Measurements from ENCODE around the gene FAH. TPM values are rescaled to one million over a fixed set of nuclear protein-coding genes. Genes with fewer than 3 reads are reported as not detected.

Gene FAH
- total RNA-seq, 1 experiment from 2014 or later, result 38.0 TPM

DNA sequence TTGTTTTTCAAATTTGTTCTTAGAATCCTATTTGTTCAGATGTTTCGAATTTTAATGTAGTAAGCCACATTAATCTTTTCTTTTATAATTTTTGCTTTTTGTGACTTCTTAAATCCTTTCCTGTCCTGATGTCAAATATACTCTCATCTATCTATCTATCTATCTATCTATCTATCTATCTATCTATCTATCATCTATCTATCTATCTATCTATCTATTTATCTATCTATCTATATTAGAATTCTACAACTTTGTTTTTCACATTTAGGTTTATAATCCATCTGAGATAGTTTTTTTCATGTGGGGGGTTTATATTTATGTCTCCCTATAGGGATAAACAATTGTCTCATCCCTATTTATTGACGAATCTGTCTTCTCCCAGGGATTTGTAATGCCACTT, 67.2 kb downstream of the FAH start:
- ATAC-seq (no peak), DNase-seq (ENCODE audit: low read depth, low spot score) (no peak)
- intact Hi-C loops (cut with micrococcal nuclease; ENCODE audit: unreplicated experiment), result no loop called here
- ChIA-PET POLR2A (no interaction called here), CTCF (no interaction called here)
- in situ Hi-C loops (cut with HindIII; ENCODE audit: low pct_unique_long_range_greater_than_20kb, low sequenced_read_pairs), result no loop called here
- TF ChIP-seq REST (IDR thresholded peaks at IDR 0.05; ENCODE audit: insufficient read depth in 1 of 2, low read depth in 2 of 2, low read length in 1 of 2) (no peak), POLR2AphosphoS5 (IDR thresholded peaks at IDR 0.05; ENCODE audit: low read depth, low read length) (no peak), SIN3A (IDR thresholded peaks at IDR 0.05; ENCODE audit: borderline replicate concordance, insufficient read depth, low read depth, low read length) (no peak), TCF7L2 (IDR thresholded peaks at IDR 0.05; ENCODE audit: low read depth, low read length) (no peak)
- TF ChIP-seq, protein P1, sequence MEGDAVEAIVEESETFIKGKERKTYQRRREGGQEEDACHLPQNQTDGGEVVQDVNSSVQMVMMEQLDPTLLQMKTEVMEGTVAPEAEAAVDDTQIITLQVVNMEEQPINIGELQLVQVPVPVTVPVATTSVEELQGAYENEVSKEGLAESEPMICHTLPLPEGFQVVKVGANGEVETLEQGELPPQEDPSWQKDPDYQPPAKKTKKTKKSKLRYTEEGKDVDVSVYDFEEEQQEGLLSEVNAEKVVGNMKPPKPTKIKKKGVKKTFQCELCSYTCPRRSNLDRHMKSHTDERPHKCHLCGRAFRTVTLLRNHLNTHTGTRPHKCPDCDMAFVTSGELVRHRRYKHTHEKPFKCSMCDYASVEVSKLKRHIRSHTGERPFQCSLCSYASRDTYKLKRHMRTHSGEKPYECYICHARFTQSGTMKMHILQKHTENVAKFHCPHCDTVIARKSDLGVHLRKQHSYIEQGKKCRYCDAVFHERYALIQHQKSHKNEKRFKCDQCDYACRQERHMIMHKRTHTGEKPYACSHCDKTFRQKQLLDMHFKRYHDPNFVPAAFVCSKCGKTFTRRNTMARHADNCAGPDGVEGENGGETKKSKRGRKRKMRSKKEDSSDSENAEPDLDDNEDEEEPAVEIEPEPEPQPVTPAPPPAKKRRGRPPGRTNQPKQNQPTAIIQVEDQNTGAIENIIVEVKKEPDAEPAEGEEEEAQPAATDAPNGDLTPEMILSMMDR (IDR thresholded peaks at IDR 0.05), result no peak
- Histone ChIP-seq H3K27me3 (ENCODE audit: control insufficient read depth, insufficient read depth, low read length) (peaks cover 2% of the 10 kb centered on the region; the same call in 1 of the 2 replicates), H3K27ac (ENCODE audit: low read length) (no peak overlapping the region), H3K9me3 (ENCODE audit: control insufficient read depth, insufficient read depth, low read depth, low read length) (no peaks in the 10 kb centered on the region), H3K4me3 (ENCODE audit: low read depth in 2 of 2, low read length in 2 of 2) (no peak overlapping the region), H3K36me3 (ENCODE audit: control insufficient read depth, insufficient read depth, low read length) (no peaks in the 10 kb centered on the region), H3K4me1 (ENCODE audit: control insufficient read depth, insufficient read depth, low read length) (no peaks in the 10 kb centered on the region)
- no TSS peak for BruUV-seq (replicated peaks)

DNA sequence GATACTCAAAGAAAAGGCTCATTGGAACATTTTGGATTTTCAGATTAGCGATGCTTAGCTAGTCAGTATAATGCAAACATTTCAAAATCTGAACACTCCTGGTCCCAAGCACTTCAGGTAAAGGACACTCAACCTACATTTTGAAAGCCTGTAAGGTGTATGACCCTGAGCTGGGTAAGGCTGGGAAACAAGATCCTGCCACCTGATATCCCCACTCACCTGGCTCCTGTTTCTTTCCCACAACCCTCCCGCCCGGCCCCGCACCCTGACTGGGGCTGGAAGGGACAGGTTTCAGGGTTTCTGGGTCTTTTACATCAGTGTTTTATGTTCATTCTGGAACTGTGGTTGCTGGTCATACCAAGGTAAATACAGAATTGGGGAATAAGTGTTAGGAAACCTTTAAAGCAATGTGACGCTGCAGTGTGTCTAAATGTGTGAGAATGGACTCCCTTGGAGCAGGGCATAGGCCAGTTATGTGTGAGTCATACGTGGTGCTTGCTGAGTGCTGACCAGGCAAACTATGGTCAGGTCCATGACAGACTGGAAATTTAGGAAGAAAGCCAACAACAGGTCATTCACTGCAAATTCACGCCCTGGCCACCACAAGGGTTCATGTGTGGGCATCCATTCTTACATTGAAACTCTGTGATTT, 76.3 kb downstream of the FAH start:
- Histone ChIP-seq H3K27ac (ENCODE audit: low read length) (no peak overlapping the region), H3K4me1 (ENCODE audit: control insufficient read depth, insufficient read depth, low read length) (no peaks in the 10 kb centered on the region), H3K36me3 (ENCODE audit: control insufficient read depth, insufficient read depth, low read length) (no peaks in the 10 kb centered on the region), H3K9me3 (ENCODE audit: control insufficient read depth, insufficient read depth, low read depth, low read length) (no peaks in the 10 kb centered on the region), H3K4me3 (ENCODE audit: low read depth in 2 of 2, low read length in 2 of 2) (no peak overlapping the region), H3K27me3 (ENCODE audit: control insufficient read depth, insufficient read depth, low read length) (peaks cover 8% of the 10 kb centered on the region)
- POLR2A ChIA-PET, result no interaction called here
- no peak for TF ChIP-seq REST (IDR thresholded peaks at IDR 0.05; ENCODE audit: insufficient read depth in 1 of 2, low read depth in 2 of 2, low read length in 1 of 2)
- no peak for TF ChIP-seq POLR2AphosphoS5 (IDR thresholded peaks at IDR 0.05; ENCODE audit: low read depth, low read length)
- TF ChIP-seq, protein P1 (IDR thresholded peaks at IDR 0.05), result no peak
- no peak for TF ChIP-seq SIN3A (IDR thresholded peaks at IDR 0.05; ENCODE audit: borderline replicate concordance, insufficient read depth, low read depth, low read length)
- no peak for TF ChIP-seq TCF7L2 (IDR thresholded peaks at IDR 0.05; ENCODE audit: low read depth, low read length)
- CTCF ChIA-PET, result no interaction called here
- ATAC-seq, result no peak; the same call in 1 of the 2 replicates
- in situ Hi-C loops (cut with HindIII; ENCODE audit: low pct_unique_long_range_greater_than_20kb, low sequenced_read_pairs) (no loop called here), intact Hi-C loops (cut with micrococcal nuclease; ENCODE audit: unreplicated experiment) (no loop called here)
- no TSS peak for BruUV-seq (replicated peaks)
- no peak for DNase-seq (ENCODE audit: low read depth, low spot score)
